Activated CD4-positive, alpha-beta T cell treated with anti-CD3 and anti-CD28 coated beads, Interleukin-2, amount 50 U/mL, for 48 hours (primary cell): ENCODE results near the gene ZCCHC13.
A peak's percentile ranks its signal among the peaks of the same experiment; 100 is the strongest.
"Not testable (repeated sequence)": the region's sequence is repeated elsewhere in the genome, so short reads cannot be mapped to it uniquely, and the experiment has no call there.

Experiments
- DNase-seq, 2 experiments: peaks; one replicate each; pipeline ENCODE4 v3.0.0-alpha.2; 2020

The ZCCHC13 gene

DNA sequence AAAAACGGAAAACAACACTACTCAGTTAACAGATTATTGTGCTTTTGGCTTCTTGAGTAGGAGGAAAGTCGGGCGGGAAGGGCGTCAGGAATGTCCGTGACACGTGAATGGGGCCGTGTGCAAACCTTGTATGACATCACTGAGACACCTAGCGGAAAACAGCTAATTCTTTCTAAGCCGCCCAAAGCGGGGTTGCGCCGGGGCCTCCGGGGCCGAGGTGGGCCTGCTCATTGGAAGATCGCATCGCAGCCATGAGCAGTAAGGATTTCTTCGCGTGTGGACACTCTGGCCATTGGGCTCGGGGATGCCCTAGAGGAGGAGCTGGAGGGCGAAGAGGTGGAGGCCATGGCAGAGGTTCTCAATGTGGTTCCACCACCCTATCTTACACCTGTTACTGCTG is at the start of gene ZCCHC13:
TSS of gene ZCCHC13 (plus strand) at position 165 of the 400 bp plus-strand sequence. CDS start at position 252, 87 bp downstream.
- DNase-seq, result no peak

DNA sequence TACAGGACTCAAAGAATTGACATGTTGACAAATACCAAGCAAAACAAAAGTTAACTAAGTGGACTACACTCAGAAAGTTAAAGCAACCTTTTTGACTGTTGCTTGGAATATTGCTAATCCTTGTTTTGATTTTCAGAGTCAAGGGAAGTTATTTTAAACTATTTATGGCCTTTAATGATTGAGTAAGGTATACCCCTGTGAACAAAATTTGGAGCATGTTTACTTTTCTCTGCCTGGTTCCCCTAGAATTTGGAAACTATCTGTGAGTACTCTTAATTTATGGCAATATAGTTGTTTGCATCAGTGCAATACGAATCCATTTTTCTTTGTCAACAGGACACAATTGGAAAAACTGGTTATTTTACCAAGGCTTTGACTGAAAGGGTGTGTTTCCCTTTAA is 45.9 kb upstream of the ZCCHC13 start:
- not testable (repeated sequence) for DNase-seq

DNA sequence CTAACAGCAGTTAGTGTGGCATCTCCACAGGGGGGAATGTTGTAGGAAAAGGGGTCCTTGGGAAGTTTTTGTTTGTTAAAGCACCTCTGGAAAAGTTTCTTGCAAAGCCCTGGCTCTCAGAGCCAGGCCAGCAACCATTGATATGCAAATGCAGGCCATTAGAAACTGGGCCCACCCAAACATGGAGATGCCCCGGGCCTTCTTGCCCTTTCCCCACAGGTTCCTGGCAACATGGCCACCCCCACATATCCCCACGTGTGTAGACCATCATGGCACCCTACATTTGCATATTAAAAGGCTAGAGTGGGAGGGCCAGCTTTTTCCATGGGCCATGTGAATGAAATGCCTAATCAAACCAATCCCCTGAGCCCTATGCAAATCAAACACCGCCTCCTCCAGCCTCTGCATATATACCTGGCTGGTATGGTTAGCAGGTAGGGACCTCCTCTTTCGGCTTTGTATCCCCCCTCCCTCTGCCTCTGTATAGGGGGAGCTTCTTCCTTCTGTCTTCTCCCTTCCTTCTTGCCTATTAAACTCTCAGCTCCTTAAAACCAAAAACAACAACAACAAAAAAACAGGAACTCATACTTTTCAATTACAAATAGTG is 44.0 kb upstream of the ZCCHC13 start:
- no peak for DNase-seq

DNA sequence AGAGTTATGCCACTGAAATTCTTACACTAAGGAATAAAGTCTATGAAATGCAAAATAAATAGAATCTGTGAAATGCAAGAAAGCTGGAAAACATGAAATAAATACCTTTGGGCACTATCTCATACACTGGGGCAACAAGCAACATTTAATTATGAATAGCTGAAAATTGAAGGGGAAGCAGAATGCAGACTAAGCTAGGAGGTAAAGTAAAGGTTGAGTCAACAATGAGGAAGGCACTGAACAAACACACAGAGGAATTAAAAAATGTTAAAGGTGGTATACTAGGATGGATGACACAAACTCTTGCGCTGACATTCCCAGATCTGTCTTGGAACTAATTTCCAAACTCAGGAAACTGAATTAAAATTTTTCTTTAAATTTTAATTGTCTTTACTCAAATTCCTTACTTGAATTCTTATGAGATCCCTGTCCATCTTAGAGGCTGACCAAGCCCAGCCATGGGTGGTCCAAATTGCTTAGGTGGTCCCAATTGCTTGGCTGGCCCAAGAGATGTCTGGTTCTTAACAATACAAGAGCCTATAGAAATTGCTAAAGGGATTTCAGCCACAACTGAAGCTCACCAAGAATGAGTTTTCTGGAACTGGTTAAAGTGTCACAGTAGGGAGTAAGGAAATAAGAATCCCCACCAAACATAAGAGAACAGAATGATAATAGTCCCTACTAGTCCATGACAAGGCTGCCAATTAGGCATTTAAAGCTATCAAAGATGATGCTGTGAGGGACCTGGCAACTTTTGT is 41.3 kb upstream of the ZCCHC13 start:
- DNase-seq, result no peak

DNA sequence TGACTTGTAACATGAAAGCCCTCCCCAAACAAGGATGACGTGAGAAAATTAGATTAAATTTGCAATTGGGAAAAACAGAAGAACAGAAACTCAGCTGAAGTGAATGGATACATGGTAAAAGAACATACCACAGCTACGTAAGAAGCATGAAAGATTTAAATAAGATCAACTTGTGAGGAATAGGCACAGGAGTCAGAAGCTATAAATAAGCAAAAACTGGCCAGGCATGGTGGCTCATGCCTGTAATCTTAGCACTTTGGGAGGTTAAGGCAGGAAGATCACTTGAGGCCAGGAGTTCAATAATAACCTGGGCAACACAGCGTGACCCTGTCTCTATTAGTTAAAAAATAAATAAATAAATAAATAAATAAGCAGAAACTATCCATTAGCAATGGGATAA is 33.6 kb upstream of the ZCCHC13 start:
- no peak for DNase-seq

DNA sequence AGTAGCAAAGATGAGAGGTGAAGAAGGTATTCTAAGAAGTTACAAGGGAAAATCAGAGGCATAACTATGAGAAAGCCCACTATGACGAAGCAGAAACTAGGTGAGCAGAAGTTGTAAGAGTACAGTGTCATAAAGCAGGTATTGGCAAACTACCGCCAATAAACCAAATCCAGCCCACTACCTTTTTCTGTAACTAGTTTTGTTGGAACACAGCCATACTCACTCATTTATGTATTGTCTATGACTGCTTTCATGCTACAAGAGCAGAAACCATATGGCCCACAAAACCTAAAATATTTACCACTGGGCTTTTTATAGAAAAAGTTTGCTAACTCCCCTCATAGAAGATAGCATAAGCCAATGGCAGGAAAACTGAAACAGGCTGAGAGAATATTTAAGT is 31.8 kb upstream of the ZCCHC13 start:
- DNase-seq, result no peak

DNA sequence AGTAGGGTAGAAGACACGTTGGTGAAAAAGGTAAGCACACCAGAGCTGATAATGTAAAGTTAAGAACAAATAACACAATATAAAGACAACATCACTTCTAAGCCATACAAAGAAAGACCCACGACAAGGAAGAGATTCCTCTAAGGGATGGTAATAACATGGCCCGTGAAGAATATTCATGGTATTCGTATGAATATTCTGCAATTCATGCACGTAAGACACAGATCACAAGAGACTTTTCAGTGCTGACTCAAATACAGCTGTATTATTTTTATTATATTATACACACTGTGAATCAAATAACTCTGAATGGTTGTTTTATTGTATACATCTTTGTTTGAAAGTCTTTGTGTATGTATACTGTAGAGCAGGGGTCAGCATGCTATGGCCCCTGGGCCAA is 29.5 kb upstream of the ZCCHC13 start:
- DNase-seq, result no peak

DNA sequence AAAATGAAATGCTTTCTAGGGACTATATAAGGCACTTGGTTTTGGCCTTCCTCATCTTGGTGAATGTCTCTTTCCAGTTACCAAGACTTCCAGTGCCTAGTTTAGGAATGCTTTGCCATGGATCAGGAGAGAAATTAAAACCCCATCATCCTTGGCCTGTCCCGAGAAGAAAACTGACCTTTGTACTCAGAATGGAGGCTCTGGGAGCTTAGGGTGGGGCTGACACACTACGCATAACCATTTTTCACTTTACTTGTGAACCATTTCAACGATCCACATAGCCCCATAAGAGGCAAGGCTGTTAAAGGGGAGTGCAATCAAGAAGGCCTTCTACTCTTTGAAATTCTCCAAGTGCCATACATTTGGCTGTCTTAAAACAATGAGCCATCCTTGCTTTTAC is 26.7 kb upstream of the ZCCHC13 start:
- DNase-seq, result no peak

DNA sequence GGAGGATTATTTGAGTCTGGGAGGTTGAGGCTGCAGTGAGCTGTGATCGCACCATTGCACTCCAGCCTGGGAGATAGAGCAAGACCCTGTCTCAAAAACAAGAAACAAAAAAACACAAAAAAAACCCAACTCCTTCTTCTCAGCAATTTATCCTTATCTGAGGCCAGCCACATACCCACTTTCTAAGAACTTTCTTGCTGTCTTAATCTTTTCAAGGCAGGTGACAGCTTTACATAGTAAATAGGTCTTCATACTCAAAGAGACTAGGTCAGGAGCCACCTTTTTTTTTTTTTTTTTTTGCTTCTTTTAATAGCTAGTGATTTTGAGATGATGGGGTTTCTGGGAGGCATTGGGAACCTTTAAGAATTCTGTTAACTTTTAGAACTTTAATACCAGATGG is 26.1 kb upstream of the ZCCHC13 start:
- no peak for DNase-seq

DNA sequence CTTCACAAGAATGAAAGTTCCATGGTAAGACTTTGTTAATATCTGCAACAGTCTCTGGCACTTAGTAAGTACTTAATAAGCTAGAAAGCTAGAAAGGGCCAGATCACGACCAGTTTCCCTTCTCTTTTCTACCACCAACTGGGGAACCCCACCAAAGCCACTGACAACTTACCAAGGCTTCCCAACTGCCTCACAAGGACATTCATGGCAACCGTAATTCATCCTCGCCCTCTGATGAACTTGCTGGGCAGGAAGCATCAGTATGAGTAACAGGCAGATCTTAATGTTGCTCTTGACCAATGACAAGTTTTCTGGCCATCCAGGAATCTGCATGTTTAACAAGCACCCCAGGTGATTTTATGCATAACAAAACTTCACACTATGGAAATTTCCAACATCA is 23.2 kb upstream of the ZCCHC13 start:
- DNase-seq, result no peak

DNA sequence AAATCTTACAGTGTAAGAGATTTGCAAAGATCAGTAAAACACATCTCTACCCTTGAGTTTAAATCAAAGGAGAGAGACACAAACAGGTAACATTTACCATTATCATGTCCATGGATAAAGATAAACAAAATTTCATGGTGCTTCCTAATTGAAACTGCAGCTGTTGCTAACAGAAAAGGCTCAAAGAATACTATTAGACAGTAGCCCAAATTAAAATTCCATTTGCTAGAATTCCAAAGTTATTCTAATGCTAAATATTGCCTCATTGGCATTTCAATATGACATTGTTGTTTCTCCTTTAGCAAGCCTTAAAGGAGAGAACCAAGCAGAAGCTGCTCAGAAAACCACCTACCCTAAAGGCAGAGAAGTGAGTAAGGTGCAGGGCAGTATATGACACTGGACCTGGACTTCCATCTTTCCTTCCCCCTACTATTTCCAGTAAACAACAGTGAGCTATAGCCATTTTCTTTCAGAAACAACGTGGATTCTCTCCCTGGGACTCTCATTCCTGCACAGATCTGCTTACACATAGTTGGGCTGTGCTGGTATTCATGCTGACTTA is 19.5 kb upstream of the ZCCHC13 start:
- DNase-seq, result no peak

DNA sequence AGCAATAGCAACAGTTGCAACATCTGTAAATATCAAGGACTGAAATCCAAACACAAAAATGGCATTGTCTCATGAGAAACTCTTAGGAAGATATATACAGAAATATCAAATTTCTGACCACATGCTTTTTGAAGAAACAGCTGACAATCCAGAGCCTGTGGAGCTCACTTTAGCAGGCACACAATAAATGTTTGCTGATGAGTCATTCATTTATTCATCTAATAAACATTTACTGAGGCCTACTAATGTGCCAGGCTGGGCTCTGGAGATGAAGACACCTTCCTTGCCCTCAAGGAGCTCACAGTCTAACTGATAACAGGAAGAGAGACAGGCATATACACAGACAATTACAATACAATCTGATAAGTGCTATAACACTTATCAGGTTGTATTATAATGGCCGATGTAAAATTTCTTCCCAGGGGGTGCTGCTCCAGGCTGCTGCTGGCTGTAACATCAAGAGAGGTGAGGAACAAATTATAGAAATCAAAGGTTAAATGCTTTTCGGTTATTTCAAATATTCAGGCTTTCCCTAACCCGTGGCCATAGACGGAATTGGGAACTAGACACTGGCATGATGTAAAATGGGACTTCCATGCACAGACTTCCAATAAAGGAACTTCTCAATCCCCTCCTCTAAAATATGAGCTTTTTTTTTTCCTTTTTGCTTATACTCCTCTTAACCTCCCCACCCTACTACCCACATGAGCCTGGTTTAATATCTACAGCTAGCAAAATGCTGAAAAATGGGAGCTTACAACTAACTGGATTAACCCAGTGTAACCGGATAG is 16.8 kb upstream of the ZCCHC13 start:
- DNase-seq, result no peak

DNA sequence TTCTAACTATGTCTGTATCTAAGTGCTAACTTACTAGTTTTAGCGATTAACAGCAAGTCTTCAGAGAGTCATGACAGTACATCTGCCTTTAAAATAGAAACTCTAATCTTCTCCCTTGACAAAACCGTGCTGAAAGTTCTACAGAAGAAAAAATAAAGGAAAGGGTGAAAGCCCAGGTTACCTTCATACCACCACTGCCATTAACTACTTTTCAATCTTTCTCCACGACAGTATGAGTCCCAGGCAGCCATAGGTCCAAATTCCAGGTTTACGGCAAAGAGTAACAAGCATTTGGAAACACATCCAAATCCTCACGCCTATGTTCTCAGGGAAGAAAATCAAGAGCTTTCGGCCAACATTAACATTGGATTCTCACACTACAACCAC is 12.4 kb upstream of the ZCCHC13 start:
- no peak for DNase-seq

DNA sequence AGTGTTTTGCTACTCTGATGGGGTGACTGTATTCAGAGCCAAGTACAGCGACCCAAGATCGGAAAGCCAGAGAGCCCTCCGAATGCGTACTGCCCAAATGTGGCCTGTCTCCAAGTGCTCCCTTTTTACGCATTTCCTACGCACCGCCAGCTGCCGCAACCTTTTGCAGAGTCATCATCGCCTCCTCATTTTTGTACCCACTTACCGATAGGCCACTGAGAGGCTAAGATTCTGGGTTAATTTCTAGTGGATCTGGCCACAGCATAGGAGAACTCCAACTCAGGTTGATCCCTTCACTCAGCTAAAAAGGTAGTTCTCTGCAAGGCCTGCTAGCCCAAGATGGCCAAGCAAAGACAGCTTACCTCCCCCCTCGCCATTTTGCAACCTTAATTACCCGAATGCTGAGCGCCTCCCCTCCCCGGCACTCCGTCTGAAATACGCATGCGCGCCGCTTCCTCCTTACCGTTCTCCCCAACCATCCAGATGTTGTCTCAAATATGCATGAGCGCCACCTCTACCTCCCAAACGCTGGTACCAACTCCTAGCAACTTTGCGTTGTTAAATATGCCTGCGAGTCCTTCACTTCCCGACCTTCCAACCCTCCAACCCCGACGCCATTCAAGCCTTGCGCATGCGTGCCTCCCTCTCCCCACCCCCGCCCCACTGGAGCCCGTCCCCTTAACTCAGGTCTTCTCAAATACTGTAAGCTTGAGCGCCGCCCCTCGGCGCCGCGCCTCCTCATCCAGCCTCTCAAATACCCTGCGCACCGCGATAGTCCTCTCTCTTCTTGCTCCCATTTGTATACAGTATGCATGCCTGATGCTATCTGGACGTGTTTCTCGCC is 11.8 kb upstream of the ZCCHC13 start:
- DNase-seq, result peak; percentile 76 to 81

DNA sequence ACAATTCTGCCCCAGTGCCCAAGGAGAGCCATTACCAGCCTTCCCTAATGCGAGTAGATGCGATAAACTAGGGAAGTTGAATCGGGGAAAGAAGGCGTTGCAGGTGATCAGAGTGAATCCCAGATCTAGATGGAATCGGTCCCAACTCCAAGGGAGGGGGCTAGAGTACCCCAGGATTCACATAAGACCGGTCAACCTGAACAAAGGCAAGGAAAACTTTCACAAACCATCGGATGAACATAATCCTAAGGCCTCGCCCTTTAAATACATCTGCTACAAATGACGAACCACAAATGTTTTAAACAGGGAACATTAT is 11.2 kb upstream of the ZCCHC13 start:
- no peak for DNase-seq

DNA sequence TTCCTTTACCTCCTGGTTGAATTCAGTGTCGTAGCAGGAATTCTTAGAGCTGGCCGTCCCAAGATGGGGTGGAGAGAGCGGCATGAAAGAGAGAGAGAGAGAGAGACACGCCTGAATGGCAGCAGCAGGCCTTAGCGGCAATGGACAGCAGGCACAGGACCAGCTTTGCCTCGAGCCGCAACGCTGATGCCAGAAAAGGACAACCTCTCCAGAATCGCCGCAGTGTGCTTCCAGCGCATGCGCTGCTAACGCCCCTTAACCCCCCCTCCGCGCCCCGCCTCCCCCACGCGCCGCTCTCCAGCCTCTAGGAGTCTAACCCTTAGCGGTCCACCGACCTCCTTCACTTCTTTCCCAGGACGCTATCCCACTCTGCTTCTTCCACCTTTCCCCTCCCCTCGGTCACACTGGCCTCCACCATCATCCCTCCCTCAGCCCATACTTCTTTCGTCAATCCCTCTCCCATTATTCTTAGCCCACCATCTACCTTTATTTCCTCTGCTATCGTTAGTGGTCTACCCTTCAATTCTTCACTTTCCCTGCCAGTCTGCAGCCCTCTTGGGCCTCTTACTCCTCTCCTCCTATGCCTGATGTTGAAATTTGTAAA is 10.5 kb upstream of the ZCCHC13 start:
- DNase-seq, result peak; percentile 68 to 70

DNA sequence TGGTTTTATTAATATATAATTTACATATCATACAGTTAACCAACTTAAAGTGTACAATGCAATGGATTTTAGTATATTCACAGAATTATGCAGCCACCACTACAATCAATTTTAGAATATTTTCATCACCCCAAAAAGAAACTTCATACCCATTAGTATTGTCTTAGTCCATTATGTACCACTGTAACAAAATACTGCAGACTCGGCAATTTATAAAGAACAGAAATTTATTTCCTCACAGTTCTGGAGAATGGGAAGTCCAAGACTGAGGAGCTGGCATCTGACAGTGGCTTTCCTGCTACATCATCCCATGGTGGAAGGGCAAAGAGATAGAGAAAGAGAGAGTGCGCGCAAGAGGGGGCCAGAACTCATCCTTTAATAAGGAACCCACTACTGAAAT is 8.9 kb upstream of the ZCCHC13 start:
- DNase-seq, result no peak

DNA sequence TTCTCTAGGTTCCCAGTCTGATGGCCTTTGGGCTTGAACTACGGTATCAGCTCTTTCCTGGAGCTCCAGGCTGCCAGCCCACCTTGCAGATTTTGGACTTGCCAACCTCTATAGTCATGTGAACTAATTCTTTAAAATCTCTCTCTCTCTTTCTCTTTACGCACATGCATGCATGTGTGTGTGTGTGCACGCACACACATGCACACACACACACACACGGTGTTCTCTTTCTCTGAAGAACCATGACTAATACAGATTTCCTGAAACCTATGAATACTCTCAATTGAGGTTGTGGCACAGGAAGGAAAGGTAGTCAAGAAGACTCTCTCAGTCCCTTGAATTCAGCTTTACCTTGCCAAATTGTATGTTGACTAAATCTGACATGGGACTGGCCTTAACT is 6.2 kb upstream of the ZCCHC13 start:
- DNase-seq, result no peak

DNA sequence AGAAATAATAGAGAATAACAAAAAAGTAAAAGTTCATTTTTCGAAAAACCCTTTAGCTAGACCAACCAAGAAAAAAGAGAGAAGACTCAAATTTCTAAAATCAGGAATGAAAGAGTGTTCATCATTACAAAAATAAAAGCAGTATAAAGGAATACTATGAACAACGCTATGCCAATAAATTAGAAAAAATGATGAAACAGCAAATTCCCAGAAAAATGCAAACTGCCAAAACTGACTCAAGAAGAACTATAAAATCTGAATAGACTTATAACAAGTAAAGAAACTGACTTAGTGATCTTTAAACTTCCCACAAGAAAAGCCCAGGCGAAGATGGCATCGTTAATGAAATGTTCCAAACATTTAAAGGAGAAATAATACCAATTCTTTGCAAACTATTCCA is 3.1 kb upstream of the ZCCHC13 start:
- DNase-seq, result no peak

DNA sequence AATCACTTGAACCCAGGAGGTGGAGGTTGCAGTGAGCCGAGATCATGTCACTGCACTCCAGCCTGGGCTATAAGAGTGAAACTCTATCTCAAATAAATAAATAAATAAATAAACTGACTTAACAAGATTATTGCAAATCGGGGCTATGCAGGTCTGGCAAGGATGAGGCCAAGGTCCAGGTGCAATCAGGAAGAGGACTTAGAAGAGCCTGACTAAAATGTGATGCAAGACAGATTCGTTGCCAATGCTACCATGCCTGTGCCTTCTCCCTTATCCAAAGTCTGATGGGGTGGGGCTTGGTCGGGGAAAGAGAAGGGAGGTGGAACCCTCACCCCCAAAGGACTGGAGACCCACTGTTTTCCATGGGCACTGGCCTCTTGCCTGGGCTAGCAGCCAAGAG is 14.7 kb downstream of the ZCCHC13 start:
- no peak for DNase-seq

DNA sequence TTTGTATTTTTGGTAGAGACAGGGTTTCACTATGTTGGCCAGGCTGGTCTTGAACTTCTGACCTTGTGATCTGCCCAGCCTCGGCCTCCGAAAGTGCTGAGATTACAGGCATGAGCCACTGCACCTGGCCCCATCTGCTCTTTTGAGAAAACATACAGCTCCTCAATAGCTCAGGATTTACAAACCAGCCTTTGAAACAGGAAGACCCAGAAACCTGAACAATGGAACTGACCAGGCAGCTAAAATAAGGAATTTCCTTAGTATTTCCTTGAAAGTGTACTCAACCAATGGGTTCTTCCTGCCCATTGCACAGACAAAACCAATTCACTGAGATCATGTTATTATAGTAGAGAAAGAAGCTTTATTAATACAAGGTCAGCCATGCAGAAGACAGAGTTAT is 15.3 kb downstream of the ZCCHC13 start:
- DNase-seq, result not testable (repeated sequence)

DNA sequence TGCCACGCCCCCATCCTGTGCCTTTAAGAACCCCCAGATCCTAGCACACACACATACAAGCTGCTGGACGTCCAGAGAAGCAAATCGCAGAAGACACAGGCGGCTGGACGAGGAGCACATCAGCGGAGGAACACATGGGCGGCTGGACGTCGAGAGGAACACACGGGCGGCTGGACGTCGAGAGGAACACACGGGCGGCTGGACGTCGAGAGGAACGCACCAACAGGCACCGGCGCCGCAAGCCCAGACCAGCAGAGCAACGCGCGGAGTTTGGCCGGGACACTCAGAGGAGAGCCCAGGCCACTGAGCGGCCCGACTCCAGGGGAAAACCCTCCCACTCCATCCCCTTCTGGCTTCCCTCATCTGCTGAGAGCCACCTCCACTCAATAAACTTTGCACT is 17.2 kb downstream of the ZCCHC13 start:
- DNase-seq, result no peak

DNA sequence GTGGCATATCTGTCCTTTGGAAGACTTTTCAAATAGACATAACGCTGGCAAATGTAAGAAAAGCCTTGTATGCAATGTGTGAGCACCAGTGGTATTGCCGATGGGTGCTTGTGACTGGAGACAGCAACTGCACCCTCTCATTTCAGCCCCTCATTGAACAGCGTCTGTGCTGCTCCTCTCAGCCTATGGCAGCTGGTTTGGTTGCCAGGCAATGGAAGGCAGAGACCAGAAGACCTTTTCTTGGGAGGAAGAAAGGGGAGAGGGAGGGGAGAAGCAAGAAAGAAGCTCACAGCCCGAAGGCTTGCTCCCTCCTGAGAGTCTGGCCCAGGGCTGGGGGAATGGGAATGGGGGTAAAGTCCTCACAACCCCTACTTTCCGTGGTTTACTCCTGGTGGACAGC is 20.2 kb downstream of the ZCCHC13 start:
- no peak for DNase-seq
